K562 (cell line): Measurements from ENCODE around the gene ATP1A3. TPM values are rescaled to one million over a fixed set of nuclear protein-coding genes. Genes with fewer than 3 reads are reported as not detected.

ENCODE experiments used
- ATAC-seq: fragments of 200-7000 bp; cut with Tn5 transposase; 3 replicates; pipeline ENCODE4 v1.9.1; 2020; ENCODE audit warnings: moderate library complexity
- BruUV-seq: library from RNA; stranded (reverse); fragments of 400-500 nt; replicated peaks from 2 replicates; lab custom pipeline; 2021; lab: Mats Ljungman, UMichigan
- CTCF ChIA-PET: fragments of 300-600 bp; formaldehyde crosslinking; extraction: SDS; loops from one replicate; lab custom pipeline; 2021; ENCODE audit warnings: low intra/inter-chr PET ratio; lab: Yijun Ruan, JAX
- POLR2A ChIA-PET: fragments of 300-600, 350-650 bp; sonication (Branson Sonifier 250); formaldehyde crosslinking; extraction: SDS; loops from one replicate; lab custom pipeline; 2021; ENCODE audit warnings: antibody characterized with exemption, inconsistent platforms; lab: Yijun Ruan, JAX
- DNase-seq, 4 experiments: peaks; one replicate each; pipeline versions ENCODE4 v3.0.0 to v3.0.0-alpha.2; 2011 to 2018; ENCODE audit warnings: low spot score in 3 of 4, mixed read lengths in 3 of 4; ENCODE audit errors: extremely low read depth in 1 of 4
- FAIRE-seq: peaks from 2 replicates; lab custom pipeline; 2011; peaks lifted over from hg19 to GRCh38; lab: Jason Lieb, UNC
- H2AFZ ChIP-seq: 2 replicates; pipeline ENCODE4 v1.6.0; 2011; ENCODE audit warnings: low read depth, low read length, control low read depth, inconsistent platforms
- H3K27ac ChIP-seq: fragments of 200-600 bp; 3 replicates; pipeline ENCODE4 v1.8.0; 2011; ENCODE audit warnings: low read depth, mild to moderate bottlenecking, control low read depth, inconsistent platforms, low read length, moderate library complexity, mixed read lengths; ENCODE audit errors: extremely low read depth
- H3K27me3 ChIP-seq, 2 experiments: fragments of 300-600 bp in 1 of 2; 2 replicates in 1 of 2; 3 replicates in 1 of 2; pipeline versions ENCODE4 v1.6.0 to v1.8.0; 2011; ENCODE audit warnings: inconsistent platforms in 2 of 2, low read length in 2 of 2, mild to moderate bottlenecking in 1 of 2, mixed read lengths in 1 of 2, moderate library complexity in 1 of 2; ENCODE audit not compliant: control insufficient read depth in 2 of 2, insufficient read depth in 2 of 2
- H3K36me3 ChIP-seq: fragments of 300-600 bp; 3 replicates; pipeline ENCODE4 v1.8.0; 2011; ENCODE audit warnings: mild to moderate bottlenecking, low read length, inconsistent platforms; ENCODE audit not compliant: control insufficient read depth, insufficient read depth
- H3K4me1 ChIP-seq, 2 experiments: fragments of 200-600 bp in 1 of 2; replicated peaks in 1 of 2; 2 replicates in 1 of 2; 3 replicates in 1 of 2; pipeline versions ENCODE4 v1.5.1 to v1.8.0; 2011; ENCODE audit warnings: inconsistent platforms in 2 of 2, low read length in 2 of 2, mild to moderate bottlenecking in 1 of 2, mixed read lengths in 1 of 2, moderate library complexity in 1 of 2; ENCODE audit not compliant: control insufficient read depth in 2 of 2, insufficient read depth in 2 of 2
- H3K4me2 ChIP-seq: 2 replicates; pipeline ENCODE4 v1.6.1; 2011; ENCODE audit warnings: low read length, control low read depth, inconsistent platforms, mixed read lengths; ENCODE audit not compliant: insufficient read depth
- H3K4me3 ChIP-seq: fragments of 200-600 bp; sonication (generic), shearing (Covaris generic); 2 replicates; pipeline ENCODE4 v1.5.1; 2016; ENCODE audit warnings: control low read depth, inconsistent platforms
- H3K79me2 ChIP-seq: fragments of 200-600 bp; 3 replicates; pipeline ENCODE4 v1.8.0; 2011; ENCODE audit warnings: low read length, inconsistent platforms; ENCODE audit not compliant: control insufficient read depth, insufficient read depth
- H3K9ac ChIP-seq, 2 experiments: 2 replicates each; pipeline versions ENCODE4 v1.6.0 to v1.6.1; 2011; ENCODE audit warnings: low read depth in 2 of 2, low read length in 2 of 2, control low read depth in 1 of 2, inconsistent platforms in 1 of 2, mild to moderate bottlenecking in 1 of 2, mixed read lengths in 1 of 2; ENCODE audit not compliant: insufficient read depth in 1 of 2
- H3K9me1 ChIP-seq: one replicate; pipeline ENCODE4 v1.6.0; 2011; ENCODE audit warnings: inconsistent platforms, mild to moderate bottlenecking, low read length, moderate library complexity; ENCODE audit not compliant: control insufficient read depth, insufficient read depth
- H3K9me3 ChIP-seq: replicated peaks from 2 replicates; pipeline ENCODE4 v1.5.1; 2011; ENCODE audit warnings: low read depth, low read length, inconsistent platforms; ENCODE audit not compliant: control insufficient read depth, insufficient read depth
- H4K20me1 ChIP-seq: replicated peaks from 2 replicates; pipeline ENCODE4 v1.6.1; 2011; ENCODE audit warnings: low read length, inconsistent platforms, mixed read lengths; ENCODE audit not compliant: control insufficient read depth, insufficient read depth
- BCOR ChIP-seq: fragments of 450-650 bp; IDR thresholded peaks from 2 replicates; pipeline ENCODE4 v1.6.1; 2016
- BRCA1 ChIP-seq, 2 experiments: fragments of 450-650 bp in 1 of 2; sonication (generic) in 1 of 2; formaldehyde crosslinking in 1 of 2; IDR thresholded peaks; 2 replicates each; pipeline versions ENCODE4 v1.5.0 to v1.6.1; 2017 to 2020; ENCODE audit warnings: mild to moderate bottlenecking in 1 of 2, missing genetic modification reagents in 1 of 2
- CBX3 ChIP-seq, 2 experiments: IDR thresholded peaks; 1 replicate in 1 of 2; 2 replicates in 1 of 2; pipeline ENCODE4 v1.6.1; 2012; ENCODE audit warnings: inconsistent platforms in 2 of 2, low read length in 2 of 2, borderline replicate concordance in 1 of 2, control low read depth in 1 of 2
- CHD4 ChIP-seq: fragments of 200-600 bp; sonication (generic); IDR thresholded peaks from 3 replicates; pipeline ENCODE4 v1.6.1; 2012; ENCODE audit warnings: low read depth, mild to moderate bottlenecking, mixed read lengths, low read length, inconsistent platforms; ENCODE audit not compliant: insufficient read depth, insufficient replicate concordance, poor library complexity, severe bottlenecking
- E2F8 ChIP-seq: fragments of 450-650 bp; IDR thresholded peaks from 2 replicates; pipeline ENCODE4 v1.7.1; 2018; ENCODE audit warnings: mild to moderate bottlenecking, low read depth; ENCODE audit not compliant: partially characterized antibody
- KDM5B ChIP-seq: fragments of 200-600 bp; sonication (generic); IDR thresholded peaks from 2 replicates; pipeline ENCODE4 v1.6.1; 2012; ENCODE audit warnings: low read depth, mild to moderate bottlenecking, moderate library complexity, low read length, control low read depth, inconsistent platforms; ENCODE audit not compliant: insufficient replicate concordance
- MAFF ChIP-seq: IDR thresholded peaks from 2 replicates; pipeline ENCODE4 v1.6.1; 2012; ENCODE audit warnings: low read length, improper control_type of control experiment
- NR2F6 ChIP-seq: fragments of 450-650 bp; formaldehyde crosslinking; IDR thresholded peaks from 2 replicates; pipeline ENCODE4 v1.4.0; 2020; ENCODE audit warnings: mild to moderate bottlenecking
- RBM14 ChIP-seq: fragments of 200-400 bp; formaldehyde crosslinking; IDR thresholded peaks from 2 replicates; pipeline ENCODE4 v1.6.1; 2018; ENCODE audit warnings: low read depth, mild to moderate bottlenecking, low read length, moderate library complexity, borderline replicate concordance; ENCODE audit not compliant: insufficient read depth
- RBM39 ChIP-seq: fragments of 200-400 bp; formaldehyde crosslinking; optimal IDR thresholded peaks from 2 replicates; pipeline ENCODE3; 2018; ENCODE audit warnings: low read depth, low read length
- SLC30A9 ChIP-seq: fragments of 250-450 bp; sonication (Bioruptor Pico); IDR thresholded peaks from 2 replicates; pipeline ENCODE4 v1.8.0; 2022; ENCODE audit warnings: mild to moderate bottlenecking, moderate library complexity
- SMARCA5 ChIP-seq: fragments of 450-650 bp; IDR thresholded peaks from 2 replicates; pipeline ENCODE4 v1.6.1; 2016
- TGIF2 ChIP-seq: sonication (generic); formaldehyde crosslinking; IDR thresholded peaks from 2 replicates; pipeline ENCODE4 v1.8.1; 2022; ENCODE audit warnings: mild to moderate bottlenecking, missing genetic modification reagents, moderate library complexity
- UBTF ChIP-seq, 2 experiments: IDR thresholded peaks; 2 replicates each; pipeline ENCODE4 v1.6.1; 2012; ENCODE audit warnings: improper control_type of control experiment in 2 of 2, low read depth in 2 of 2, low read length in 2 of 2, borderline replicate concordance in 1 of 2
- ZEB2 ChIP-seq: fragments of 450-650 bp; IDR thresholded peaks from 2 replicates; pipeline ENCODE4 v1.6.1; 2016
- ZNF253 ChIP-seq: fragments of 250-450 bp; sonication (Bioruptor Pico); conservative IDR thresholded peaks from 2 replicates; pipeline ENCODE4 v1.6.1; 2021; ENCODE audit warnings: mild to moderate bottlenecking
- WGBS: fragments of 100-300 bp; shearing (Covaris generic); methylation state at CpG from one replicate; pipeline ENCODE4 v1.1.6; 2016; ENCODE audit warnings: low coverage, mixed read lengths; ENCODE audit not compliant: insufficient coverage; ENCODE audit errors: missing lambda C conversion rate; 5-methylcytosine and 5-hydroxymethylcytosine counted together
- in situ Hi-C: fragments of 300-500 bp; cut with MboI; formaldehyde crosslinking; loops from 4 replicates; pipeline ENCODE4 v1.15.0; 2018; ENCODE audit warnings: inconsistent platforms, mixed read lengths
- intact Hi-C: fragments of 100-400 bp; cut with micrococcal nuclease; formaldehyde crosslinking; loops from 2 replicates; pipeline ENCODE4 v1.14.2; 2022
- polyA plus RNA-seq, 8 experiments: library from polyadenylated mRNA; depleted of rRNA in 4 of 8; stranded (reverse) in 5 of 8; unstranded in 3 of 8; fragments of >200 nt; fragmentation: Nextera tagmentation in 2 of 8; fragmentation: Illumina TruSeq in 1 of 8; extraction: Ambion mirVana in 2 of 8; extraction: Trizol in 1 of 8; gene quantifications; 2 replicates each; pipeline versions ENCODE4 v1.2.1 to v1.2.3, GENCODE V29; 2011 to 2014; ENCODE audit warnings: inconsistent platforms in 1 of 8, missing spikeins in 1 of 8
- total RNA-seq, 7 experiments: library from RNA; depleted of rRNA in 6 of 7; stranded (reverse); fragments of >200 nt in 6 of 7; fragmentation: Illumina TruSeq in 2 of 7; extraction: Trizol in 2 of 7; gene quantifications; 2 replicates each; pipeline versions ENCODE4 v1.2.1 to v1.2.3, GENCODE V29; 2011 to 2021; ENCODE audit warnings: low replicate concordance in 1 of 7

Gene ATP1A3
- total and polyA plus RNA-seq, 9 of the 15 experiments (the other 6 are each of a cell fraction or from before 2014, with no cell fraction given) = 0.03 to 1.0 (median 0.17) TPM; not detected in 3

GRCh38 chr19:41924151-41925145 is 69.6 kb downstream of the ATP1A3 start:
- peaks cover 0 to 4% of the 10 kb centered on the region in 2 experiments; a peak in 3 of 5 replicates for H3K27me3 ChIP-seq
- no peak for FAIRE-seq
- TF ChIP-seq CBX3 (IDR thresholded peaks at IDR 0.05; ENCODE audit: borderline replicate concordance in 1 of 2, low read length in 2 of 2) (peak in 1 of 2 experiments; percentile 35; a peak in 1 of 3 replicates), SMARCA5 (peak; percentile 78), BRCA1 (IDR thresholded peaks at IDR 0.05) (no peak), BRCA1 (CRISPR knock-in tag; IDR thresholded peaks at IDR 0.05) (no peak), MAFF (no peak), KDM5B (no peak), NR2F6 (CRISPR knock-in tag) (no peak), RBM39 (no peak), UBTF (IDR thresholded peaks at IDR 0.05; ENCODE audit: borderline replicate concordance in 1 of 2, low read depth in 2 of 2, low read length in 2 of 2) (no peak), ZNF253 (CRISPR knock-in tag) (no peak), BCOR (peak; percentile 82), SLC30A9 (CRISPR knock-in tag) (no peak), RBM14 (no peak), CHD4 (peak; percentile 33), ZEB2 (no peak; the same call in 1 of the 2 replicates), TGIF2 (CRISPR knock-in tag) (no peak), E2F8 (no peak)

More at GRCh38 chr19:41924151-41925145, 69.6 kb downstream of the ATP1A3 start:
- no TSS peak for BruUV-seq
- Histone ChIP-seq H3K36me3 (no peaks in the 10 kb centered on the region), H3K4me1 (peaks cover 13 to 44% of the 10 kb centered on the region in 2 experiments), H3K27ac (no peak overlapping the region), H3K4me2 (no peak overlapping the region), H2AFZ (no peak overlapping the region), H3K9ac (no peak overlapping the region), H4K20me1 (no peaks in the 10 kb centered on the region), H3K9me1 (no peaks in the 10 kb centered on the region), H3K9me3 (no peaks in the 10 kb centered on the region; the same call in 1 of the 2 replicates), H3K4me3 (no peak overlapping the region), H3K79me2 (peaks cover 5% of the 10 kb centered on the region; the same call in 1 of the 3 replicates)
- POLR2A ChIA-PET = interaction anchor here (0.6 to 1.0 kb wide), 2 partner anchors 8 to 17 kb away, joined by 3 to 4 read pairs; no protein-coding TSS in a partner anchor
- CTCF ChIA-PET = no interaction called here
- no peak for DNase-seq
- in situ Hi-C loops = no loop called here
- WGBS = 17% methylated on average over 13 of the region's 13 CpGs
- intact Hi-C loops = no loop called here
- no peak for ATAC-seq
